GM19324 (cell line): ENCODE data around the gene MICAL3.

Experiments
- ATAC-seq: cut with Tn5 transposase; IDR thresholded peaks from one replicate; pipeline ENCODE4 v1.9.1; 2021; ENCODE audit warnings: mild to moderate bottlenecking, moderate library complexity; ENCODE audit not compliant: unreplicated experiment, low FRiP score

The MICAL3 gene

DNA sequence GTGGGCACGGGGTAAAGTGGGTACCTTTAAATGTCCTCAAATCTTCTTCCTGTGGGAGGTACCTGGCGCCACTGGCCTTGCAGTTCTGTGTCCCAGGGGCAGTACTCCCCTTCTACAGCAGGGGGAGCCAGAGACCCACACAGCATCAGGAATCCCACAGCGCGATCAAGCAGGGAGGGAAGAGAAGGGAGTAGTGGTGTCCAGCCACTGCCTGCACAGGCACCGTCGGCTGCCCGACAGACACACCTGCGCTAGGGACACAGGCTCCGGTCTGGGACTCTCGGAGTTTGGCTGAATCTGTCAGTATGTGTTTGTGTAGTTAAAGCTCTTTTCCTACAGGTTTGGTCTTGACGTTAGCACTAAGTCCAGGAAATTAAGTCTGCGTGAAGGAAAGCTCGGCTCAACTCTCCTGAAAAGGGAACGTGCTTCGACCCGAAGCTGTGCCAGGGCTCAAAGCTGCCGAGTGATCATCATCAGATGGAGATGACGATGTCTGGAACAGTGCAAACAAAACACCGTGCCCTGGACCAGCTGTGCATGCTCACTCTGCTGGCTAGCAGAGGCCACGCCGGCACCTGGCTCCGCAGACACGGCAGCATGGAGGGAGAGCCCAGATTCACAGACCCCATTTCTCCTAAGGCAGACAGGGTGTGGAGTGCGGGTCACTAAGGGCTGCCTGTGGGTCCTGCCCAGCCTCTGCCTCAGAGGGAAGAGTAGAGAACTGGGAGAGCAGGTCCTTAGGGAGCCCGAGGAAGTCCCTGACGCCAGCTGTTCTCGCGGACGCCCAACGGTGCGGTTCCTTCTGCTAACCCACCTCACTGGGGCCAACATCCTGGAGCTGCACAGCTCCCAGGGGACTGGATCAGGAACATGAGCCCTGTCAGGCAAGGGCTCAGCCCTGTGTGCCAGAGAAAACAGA, 194.1 kb downstream of the MICAL3 start:
- ATAC-seq = no peak

DNA sequence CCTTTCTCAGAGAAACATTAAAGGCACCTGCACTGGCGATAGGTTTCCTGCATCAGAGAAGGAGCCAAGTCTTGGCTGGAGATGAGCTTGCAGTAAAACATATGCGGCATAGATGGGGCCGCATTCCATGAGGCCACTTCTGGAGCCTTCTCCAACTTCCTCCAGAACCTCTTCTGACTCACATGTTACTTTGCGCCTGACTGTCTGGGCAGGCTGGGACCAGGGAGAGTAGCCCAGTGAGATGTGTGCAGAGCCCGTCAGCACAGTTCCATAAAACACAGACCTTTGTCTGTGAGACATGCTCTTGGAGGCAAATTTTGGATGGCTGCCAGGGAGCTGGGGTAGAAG, 194.7 kb downstream of the MICAL3 start:
- ATAC-seq = no peak

DNA sequence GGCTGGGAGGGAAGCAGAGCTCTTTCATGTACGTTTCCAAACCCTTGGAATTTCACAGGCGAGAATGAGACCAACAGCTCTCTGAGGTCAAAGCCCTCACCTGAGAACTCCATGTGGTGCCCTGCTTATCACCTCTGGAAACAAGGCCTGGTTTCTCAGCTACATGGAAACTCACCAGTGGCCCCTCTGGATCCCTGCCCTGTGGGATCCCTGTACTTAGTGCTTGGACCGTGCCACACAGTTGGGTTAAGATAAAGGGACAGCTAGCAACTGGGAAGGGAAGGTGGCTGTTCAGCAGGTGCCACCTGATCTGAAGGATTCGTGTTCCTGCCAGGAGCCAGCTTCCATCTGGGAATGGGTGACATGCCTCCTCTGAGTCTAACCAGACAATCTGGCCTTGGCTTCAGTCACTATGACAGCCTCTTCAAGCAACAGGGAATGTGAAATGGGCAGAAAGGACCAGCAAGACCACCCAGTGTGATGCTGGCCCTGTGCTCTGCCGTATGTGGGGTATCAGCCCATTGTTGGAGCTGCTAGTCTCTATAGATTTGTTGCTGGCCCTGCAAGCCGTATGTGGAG, 195.8 kb downstream of the MICAL3 start:
- no peak for ATAC-seq

DNA sequence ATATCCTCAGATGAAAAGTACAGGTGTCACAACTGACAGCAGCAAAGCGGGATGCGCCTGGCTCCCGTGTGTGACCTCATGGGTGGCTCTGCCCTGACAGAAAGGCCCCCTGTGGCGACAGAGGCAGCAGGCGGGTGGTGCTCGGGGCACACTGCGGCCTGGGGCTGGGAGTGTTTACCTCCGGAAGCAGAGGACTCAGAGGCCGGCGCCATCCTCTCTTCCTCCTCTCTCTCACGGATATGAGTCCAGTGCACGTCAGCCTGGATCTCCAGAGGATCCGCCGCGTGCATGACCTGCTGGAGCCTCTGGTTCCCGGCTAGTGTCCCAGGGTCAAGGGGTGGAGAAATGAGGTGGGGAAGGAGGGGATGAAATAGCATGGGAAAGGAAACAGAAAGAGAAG, 196.9 kb downstream of the MICAL3 start:
- ATAC-seq = no peak

DNA sequence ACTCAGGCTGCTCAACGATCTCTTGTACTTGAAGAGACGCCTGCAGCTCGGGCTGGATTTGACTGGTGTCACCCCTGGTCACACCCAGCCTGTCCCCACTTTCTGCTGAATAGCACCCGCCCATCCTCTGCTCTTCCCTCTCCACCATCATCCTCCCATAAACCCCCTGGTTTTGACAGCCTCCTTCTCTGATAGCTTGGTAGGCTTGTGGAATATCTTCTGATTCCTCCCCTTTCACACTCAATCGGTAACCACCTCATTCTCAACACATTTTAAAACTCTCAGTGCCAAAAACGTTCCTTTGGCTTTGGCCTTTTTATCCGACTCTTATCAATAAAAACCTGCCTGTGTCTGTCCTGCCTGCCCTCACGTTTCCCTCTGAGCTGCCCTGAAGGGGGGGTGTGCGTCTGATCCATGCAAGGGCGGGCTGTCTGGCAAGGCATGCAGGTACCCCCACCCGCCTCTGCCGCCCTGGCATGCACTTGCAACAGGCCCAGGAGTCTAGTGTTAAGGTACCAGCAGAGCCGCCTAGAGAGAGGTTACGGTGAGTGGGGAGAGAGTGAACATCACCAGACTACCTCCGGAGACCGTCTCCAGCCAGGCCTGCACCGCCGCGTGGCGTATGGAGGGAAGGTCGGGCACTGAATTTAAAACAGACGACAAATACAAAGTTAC, 198.3 kb downstream of the MICAL3 start:
- ATAC-seq = no peak

DNA sequence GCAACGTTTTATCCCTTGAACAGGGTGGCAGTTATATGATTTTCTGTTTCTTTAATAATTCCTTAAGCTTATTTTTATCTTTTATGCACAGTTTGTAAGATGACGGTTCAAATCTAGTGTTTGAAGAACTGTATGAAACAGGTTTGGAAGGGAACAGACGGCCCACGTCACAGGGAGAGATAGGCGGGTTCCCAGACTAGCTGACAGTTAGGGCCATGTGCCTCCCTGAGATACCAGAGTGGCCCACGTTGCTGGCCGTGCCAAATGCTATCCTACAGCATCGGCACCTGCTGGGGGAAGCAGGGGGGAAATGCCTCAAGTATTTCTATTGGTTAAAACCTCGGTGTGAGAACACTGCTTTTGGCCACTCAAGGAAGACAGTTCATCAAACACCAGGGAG, 199.9 kb downstream of the MICAL3 start:
- no peak for ATAC-seq

DNA sequence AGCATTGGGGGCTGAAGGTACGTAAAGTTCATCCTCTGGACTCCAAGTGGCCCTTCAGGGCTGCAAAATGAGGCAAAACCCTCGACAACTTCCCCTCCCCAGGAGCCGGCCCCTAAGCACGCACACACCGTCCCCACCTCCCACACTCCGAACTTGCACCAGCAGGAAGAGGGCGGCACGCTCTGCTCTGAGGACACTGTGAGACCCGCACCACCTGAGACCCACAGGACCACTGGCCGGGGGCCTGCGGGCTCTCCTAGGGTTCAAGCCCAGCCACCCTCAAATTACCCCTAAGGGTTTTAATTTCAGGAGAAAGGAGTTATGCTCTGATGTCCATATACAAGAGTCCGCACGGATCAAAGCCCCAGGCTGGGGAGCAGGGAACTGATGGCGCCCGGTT, 200.4 kb downstream of the MICAL3 start:
- ATAC-seq = no peak

DNA sequence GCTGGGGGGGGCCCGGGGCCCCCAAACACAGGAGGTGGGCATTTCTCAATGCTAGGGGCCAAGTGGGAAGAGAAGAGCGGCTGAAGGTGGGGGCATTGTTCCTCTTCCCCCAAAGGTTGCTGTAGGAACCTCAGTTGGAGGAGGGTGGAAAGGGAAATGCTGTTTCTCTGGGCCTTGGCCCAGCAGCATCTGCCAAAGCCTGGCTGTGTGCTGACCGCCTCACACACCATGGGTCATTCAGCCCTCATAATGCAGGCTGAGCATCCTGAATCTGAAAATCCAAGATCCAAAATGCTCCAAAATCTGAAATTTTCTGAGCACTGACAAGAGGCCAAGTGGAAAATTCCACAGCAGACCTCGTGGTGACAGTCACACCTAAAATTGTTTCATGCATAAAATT, 201.1 kb downstream of the MICAL3 start:
- no peak for ATAC-seq

DNA sequence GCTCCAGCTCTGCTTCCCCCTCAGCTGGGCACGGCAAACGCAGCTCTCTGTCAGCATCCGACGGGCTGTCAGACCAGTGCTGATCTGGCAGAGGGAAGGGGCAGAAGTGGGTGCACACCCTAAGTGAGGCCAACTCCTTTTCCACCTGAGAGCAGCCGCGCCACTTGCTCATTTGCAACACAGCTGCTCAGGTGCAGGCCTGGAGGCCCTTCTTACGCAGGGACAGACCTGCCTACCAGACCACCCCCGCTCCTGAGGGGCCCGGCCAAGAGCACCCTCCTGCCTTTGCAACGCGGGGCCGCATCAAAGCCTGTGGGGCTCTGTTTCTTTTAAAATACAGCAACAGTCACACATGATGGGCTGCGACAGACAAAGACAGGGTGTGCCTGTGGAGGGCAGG, 202.3 kb downstream of the MICAL3 start:
- ATAC-seq = no peak

DNA sequence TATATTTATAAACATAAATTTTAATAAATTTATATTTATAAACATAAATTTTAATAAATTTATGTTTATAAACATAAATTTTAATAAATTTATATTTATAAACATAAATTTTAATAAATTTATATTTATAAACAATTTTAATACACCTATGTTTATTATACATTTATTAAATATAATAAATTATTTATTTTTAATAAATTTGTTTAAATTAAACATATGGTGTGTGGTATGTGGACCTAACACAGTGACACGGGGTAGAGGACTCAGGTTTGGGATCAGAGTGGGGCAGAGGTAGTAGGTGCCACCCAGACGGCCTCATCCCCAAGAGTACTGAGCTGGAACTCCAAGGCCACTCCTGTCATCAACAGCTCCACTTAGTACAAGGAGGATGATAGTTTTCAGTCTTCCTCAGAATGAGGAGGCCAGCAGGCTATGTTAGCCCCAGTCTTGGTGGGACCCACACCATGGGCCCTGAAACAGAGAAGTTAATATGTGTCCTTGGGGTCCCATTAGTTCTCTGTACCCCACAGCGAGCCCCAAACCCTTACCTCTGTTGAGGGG, 203.4 kb downstream of the MICAL3 start:
- ATAC-seq = no peak

DNA sequence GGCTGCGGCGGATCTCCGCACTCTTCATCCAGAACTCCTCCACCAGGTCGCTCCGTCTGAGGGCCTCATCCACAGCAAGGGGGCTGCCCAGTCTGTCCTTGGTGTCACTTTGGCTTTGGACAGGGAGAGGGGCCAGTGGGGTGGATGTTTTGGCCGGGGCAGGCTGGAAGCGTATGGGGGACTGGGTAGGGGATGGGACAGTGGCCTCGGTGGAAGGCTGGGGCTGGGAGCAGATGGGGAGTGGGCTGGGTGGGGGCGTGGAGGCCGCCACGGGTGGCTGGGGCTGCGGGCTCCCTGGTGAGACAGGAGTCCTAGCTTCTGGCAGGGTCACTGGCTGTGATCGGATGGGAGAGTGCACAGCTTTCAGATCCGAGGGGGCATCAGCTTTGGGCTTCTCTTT, 205.7 kb downstream of the MICAL3 start:
- no peak for ATAC-seq

DNA sequence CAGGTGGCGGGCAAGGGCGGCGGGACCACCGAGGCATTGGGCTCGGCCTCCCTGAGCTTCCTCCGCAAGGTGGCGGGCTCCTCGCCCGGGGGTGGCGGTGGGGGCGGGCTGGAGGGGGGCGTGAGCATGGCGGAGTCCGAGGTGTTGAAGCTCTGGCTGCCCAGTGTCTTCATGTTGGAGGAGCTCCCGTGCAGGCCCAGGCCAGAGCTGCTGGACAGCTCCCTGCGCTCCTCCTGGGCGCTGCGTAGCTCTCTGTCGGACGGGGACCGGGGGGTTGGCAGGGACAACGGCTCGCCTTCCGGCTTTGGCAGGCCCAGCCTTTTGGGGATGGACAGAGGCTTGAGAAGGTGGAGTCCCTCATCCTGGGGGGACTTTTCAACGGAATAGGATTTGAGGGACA, 206.2 kb downstream of the MICAL3 start:
- no peak for ATAC-seq

DNA sequence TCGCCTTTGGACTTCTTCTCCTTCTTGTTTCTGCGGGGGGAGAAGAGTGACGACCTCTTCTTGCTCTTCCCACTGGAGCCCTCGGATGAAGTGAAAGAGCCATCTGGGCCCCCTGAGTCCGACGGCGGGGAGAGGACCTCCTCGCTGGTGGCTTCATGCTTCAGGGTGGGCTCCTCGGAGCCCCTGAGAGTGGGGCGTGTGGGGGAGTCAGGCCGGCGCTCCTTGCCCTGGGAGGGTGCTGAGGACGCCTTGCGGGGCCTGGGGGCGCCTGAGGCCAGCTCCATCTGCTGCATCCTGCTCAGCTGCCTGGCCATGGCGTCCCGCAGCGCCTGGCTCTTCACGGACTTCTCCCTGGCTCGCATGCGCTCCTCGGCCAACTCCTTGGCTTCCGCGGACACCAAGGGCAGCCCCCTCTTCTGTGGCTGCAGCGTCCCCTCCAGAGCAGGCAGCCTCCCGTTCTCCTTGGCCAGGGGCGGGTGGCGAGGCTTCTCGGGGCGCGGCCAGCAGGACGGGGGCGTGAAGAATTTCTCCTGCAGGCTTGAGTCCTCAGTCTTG, 206.8 kb downstream of the MICAL3 start:
- no peak for ATAC-seq

DNA sequence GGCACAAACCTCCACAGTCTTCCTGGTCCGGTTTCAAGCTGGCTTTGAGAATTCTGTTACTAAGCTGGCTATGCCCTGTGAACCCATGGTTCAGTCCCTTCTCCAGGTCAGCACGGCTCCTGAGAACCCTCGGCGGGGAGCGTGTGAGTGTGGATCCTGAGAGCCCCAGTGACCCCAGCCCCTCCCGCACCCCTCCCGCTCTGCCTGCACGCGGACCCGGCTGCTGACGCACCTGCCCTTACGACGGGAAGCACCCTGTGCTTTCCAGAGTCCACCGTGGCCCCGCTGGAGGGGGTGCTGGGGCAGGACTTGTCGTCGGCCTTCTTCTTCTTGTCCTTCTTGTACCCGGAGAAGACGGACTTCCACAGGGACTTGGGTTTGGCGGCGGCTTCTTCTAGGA, 207.3 kb downstream of the MICAL3 start:
- no peak for ATAC-seq

DNA sequence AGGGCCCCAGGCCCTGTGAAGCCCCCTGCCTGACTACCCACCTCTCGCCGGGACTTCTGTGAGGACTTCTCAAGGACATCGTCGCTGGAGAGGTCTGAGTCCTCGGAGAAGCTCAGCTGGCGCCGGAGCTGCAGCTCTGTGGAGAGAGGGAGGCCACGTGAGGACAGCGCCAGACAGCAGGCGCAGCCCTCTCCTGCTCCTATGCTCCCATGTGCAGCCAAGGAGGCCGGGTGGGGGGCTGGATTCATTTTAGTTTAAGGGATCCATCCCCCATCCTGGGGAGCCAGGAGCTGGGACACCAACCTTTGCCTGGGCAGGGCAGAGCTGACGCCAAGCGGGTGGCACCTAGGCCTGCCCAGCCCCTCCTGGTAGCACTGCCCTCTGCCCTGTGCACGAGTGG, 207.7 kb downstream of the MICAL3 start:
- no peak for ATAC-seq

DNA sequence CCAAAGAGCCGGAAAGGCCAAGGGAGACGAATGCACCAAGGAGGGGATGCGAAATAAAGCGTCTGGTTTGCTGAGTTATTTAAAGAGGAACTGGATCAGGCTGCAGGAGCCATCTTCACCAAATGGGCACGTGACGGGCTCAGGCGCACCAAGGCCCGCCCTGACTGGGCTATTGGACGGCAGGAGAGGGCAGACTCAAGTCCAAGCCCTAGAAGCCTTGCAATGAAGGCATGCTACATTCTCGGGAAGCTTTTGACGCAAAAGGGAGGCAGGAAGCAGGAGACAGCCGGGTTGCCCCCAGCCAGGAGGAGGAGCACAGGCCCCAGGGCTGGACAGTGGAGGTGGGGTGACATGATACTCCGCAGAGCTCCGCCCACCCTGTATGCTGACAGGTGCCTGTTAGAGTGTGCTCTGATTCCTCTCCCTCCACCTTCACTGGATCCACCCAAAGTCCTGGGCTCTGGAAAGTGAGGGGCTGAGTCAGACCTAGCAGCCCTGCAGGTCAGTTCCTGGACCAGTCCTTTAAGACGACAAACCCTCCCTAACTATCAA, 208.6 kb downstream of the MICAL3 start:
- no peak for ATAC-seq

DNA sequence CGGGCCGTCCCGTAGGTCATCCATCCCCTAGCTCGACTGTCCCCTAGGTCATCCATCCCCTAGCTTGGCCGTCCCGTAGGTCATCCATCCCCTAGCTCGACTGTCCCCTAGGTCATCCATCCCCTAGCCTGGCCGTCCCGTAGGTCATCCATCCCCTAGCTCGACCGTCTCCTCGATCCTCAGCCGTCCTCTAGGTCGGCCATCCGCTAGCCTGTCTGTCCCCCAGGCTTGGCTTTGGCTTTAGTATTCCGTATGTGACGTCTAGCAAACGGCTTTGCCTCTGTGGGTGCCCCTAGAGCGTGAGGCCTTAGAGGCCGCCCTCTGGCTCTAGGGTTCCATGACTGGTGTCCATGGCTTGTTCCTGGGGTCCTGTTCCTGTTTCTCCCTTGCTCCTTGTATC, 209.5 kb downstream of the MICAL3 start:
- ATAC-seq = no peak

DNA sequence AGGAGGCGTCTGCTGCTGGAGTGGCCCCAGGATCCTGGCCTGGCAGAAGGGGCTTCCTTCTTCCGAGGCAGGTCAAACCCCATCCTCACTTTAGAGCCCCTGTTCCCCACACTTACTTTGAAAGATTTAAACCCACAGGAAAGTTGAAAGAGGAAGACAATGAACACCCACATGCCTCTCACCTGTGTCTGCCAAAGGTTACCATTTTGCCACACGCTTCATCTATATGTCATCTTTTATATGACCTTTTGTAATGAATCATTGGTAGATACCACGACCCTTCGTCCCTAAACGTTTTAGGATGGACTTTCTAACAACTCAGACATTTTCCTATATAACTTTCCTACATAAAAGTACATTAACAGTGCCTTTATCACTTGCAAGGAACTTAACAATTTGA, 210.3 kb downstream of the MICAL3 start:
- ATAC-seq = no peak

DNA sequence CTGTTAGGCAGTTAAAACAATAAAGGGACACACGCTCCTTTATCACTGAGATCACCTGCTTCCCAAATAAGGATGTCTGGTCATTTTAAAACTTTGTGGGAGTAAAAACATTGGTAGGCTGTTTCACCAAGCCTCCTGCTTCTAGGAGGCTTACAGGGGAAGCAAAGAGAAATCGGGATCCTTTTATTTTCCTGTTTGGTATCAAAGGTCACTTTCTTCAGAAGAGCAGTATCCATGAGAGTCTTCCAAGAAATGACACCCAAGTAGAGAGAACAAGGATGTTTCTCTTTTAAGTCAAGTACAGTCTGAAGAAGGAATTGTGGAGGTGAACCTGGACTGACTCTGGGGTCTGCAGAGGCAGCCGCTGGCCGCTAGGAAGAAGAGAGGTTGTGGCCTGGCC, 213.2 kb downstream of the MICAL3 start:
- ATAC-seq = no peak

DNA sequence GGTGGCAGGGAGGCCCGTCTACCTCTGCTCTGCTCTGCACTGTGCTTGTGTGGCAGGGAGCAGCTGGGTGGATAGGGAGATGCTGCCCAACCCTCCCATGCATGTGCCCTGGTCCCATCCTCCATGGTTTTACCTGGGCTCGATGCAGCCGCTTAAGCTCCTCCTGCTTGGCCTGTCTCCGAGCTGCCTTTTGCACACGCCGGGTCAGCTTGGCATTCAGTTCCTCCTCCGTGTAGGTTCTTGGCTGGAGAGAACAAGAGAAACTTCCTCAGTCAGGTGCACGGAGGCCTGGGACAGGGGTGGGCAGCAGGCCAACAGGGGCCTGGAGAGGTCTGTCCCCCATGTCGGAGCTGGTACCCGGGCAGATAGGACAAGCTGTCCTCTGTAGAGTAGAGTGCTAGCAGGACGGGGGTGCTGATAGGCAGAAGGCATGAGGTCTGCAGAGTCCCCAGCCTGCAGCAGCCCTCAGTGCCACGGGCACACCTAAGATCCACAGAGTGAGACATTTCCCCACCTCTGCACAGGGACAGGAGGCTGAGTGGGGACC, 213.7 kb downstream of the MICAL3 start:
- ATAC-seq = no peak
